Activated T-cell treated with anti-CD3 and anti-CD28 coated beads, Interleukin-2, amount 50 U/mL, for 1 hour (primary cell): ENCODE results near the gene HSH2D.
"Not testable (repeated sequence)": the region's sequence is repeated elsewhere in the genome, so short reads cannot be mapped to it uniquely, and the experiment has no call there.

Experiments used
- DNase-seq: peaks from one replicate; pipeline ENCODE4 v3.0.0-alpha.2; 2020

Gene HSH2D

DNA sequence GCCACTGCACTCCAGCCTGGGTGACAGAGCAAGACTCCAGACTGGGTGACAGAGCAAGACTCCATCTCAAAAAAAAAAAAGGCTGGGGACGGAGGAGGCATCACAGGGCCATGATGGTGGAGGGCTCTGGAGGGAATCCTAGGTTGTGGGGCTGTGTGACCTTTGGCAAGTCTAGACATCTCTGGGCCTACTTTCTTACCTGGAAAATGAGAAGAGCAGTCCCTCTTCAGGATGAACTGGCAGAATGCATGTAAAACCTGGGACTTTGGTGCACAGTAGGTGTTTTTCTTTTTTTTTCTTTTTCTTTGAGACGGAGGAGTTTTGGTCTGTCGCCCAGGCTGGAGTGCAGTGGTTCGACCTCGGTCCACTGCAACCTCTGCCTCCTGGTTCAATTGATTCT is 16.2 kb downstream of the HSH2D start:
- no peak for DNase-seq

DNA sequence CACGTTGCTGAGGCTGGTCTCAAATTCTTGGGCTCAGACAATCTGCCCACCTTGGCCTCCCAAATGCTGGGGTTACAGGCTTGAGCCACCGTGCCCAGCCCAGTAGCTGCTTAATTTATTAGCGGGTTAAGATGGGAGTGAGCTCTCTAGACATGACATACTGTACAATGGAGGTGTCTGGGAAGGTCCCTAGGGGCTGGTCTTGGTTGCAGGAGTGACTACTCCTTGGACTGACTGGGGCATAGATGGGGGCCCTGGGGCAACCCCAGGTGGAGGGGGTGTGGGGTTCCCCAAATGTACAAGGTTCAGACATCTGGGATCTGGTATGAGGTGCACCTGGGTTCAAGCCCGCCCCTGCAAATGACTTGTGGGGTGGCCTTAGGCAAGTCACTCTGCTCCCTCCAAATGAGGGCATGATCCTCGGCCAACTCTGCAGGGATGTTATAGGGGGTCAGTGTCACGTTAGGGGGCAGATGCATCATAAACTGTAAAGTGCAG is 17.0 kb downstream of the HSH2D start:
- DNase-seq: no peak

DNA sequence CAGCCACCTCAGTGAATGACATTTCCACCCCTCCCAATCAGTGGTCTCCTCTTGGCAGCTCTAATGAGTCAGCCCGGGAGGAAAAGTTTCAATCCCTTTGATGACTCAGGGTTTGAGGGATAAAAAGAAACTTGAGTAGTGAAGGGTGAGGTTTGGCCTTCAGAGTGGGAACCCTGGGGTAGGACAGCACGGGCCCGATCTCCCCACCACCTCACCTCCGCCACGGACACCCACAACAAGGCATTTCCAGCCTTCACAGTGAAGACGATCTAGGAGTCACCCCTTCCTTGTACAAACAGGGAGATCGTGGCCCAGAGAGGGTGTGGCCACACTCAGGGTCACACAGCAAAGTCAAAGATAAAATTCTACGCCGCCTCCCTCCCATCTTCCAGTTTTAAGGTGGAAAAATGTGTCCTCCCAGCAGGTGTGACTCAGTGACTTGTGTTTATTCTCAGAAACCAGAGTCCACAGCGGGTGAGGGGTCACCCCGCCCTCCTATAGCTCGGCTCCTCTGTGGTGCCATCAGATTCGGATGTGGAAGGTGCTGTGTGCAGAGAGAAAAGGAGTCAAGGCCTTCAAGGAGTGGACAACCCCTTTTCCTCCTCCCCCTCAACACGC is 17.6 kb downstream of the HSH2D start:
- DNase-seq: no peak

DNA sequence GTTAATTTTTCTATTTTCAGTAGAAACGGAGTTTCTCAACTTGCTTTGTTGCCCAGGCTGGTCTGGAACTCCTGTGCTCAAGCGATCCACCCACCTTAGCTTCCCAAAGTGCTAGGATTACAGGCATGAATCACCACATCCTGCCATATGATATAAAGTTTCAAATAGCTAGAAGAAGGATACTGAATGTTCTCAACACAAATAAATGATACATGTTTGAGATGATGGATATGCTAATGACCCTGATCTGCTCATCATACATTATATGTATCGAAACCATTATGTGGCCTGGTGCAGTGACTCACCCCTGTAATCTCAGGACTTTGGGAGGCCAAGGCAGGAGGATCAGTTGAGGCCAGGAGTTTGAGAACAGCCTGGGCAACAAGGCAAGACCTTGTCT is 18.4 kb downstream of the HSH2D start:
- DNase-seq: no peak

GRCh38 chr19:16164222-16164890 is 20.9 kb downstream of the HSH2D start:
- DNase-seq: no peak

DNA sequence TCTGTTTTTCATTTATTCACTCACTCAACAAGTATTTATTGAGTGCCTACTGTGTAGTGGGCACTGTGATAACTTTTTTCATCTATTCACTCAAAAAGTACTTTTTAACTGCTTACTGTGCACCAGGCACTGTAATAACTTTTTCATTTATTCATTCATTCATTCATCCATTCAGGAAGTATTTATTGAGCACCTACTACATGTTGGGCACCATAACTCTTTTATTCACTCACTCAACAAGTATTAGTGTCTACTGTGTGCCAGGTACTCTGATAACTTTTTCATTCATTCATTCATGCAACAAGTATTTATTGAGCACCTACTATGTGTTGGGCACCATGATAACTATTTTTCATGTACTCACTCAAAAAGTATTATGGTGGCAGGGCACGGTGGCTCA is 22.9 kb downstream of the HSH2D start:
- DNase-seq: no peak

- no peak for DNase-seq
Observed at GRCh38 chr19:16167055-16167454, 23.6 kb downstream of the HSH2D start.

GRCh38 chr19:16168465-16169081 is 25.1 kb downstream of the HSH2D start:
- no peak for DNase-seq

DNA sequence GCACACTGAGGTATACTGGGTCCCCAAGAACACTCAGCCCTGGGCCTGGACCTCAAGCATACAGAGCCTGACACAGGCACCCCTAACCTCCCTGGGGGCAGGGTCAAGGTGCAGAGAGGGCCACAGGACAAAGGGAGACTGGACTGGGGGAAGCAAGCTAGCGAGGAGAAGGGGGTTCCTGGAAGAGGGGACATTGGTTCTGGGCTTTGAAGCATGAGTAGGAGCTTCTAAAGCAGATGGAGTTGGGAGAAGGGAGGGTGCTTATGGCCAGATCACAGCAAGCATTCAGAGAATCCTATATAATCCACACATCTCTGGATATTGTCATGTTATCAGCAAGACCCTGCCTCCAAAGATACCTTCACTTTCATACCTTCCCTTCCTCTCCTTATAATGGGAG is 26.6 kb downstream of the HSH2D start:
- DNase-seq: no peak

DNA sequence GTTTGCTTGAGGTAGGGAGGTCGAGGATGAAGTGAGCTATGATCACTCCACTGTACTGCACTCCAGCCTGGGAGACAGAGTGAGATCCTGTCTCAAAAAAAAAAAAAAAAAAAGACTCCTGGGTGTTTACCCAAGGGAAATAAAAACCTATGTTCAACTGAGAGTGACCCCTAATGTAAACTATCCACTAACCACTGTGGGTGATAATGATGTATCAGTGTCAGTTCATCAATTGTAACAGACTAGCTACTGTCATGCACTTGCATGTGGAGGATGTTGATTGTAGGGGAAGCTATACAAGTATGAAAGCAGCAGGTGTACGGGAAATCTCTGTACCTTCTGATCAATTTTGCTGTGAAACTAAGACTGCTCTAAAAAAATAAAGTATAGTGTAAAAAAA is 32.5 kb downstream of the HSH2D start:
- DNase-seq: no peak

DNA sequence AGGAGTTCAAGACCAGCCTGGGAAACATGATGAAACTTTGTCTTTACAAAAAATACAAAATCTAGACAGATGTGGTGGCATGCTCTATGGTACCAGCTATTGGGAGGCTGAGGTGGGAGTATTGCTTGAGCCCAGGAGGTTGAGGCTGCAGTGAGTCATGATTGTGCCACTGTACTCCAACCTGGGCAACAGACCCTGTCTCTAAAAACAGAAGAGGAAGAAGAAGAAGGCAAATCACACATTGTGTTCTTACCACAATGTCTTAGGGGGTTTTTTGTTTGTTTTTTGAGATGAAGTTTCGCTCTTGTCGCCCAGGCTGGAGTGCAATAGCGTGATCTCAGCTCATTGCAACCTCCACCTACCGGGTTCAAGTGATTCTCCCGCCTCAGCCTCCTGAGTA is 35.4 kb downstream of the HSH2D start:
- not testable (repeated sequence) for DNase-seq

DNA sequence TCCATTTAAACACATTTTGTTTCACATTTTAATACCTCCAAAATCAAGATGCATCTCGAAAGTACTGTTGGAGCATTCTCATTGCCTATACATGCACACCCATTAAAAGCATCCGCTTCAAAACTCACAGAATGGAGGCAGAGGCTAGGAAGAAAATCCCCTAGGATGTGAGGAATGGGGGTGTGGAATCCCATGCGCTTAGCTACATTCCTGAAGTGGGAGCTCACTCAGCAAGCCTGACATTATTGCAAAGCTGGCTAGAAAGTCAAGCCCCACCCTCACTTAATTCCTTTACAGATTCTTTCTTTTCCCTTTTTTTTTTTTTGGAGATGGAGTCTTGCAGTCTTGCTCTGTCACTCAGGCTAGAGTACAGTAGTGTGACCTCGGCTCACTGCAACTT is 37.1 kb downstream of the HSH2D start:
- no peak for DNase-seq

- DNase-seq: no peak
Observed at GRCh38 chr19:16184665-16185122, 41.2 kb downstream of the HSH2D start.

DNA sequence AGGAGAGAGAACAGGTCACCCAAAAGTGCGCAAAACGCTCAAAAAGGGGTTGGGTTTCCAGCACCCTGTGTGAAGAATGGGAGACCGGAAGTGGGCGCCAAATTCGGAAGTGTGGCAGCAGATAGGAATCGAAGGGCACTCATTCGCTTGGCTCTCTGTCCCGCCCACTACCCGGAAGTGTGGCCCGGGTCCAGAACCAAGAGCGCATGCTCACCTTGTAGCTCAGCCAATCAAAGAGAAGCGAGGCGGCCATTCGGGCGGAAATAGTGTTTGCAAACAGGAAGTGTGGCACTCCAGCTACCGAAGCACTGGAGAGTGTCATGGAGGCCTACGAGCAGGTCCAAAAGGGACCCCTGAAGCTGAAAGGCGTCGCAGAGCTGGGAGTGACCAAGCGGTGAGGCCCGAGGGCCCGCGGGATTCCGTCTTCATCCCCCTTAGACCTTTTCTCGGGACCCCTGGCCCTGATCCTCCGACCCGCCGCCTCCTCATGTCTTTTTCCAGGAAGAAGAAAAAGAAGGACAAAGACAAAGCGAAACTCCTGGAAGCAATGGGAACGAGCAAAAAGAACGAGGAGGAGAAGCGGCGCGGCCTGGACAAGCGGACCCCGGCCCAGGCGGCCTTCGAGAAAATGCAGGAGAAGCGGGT is 41.8 kb downstream of the HSH2D start, which contains the start of gene FAM32A:
Gene FAM32A, plus strand, starts transcription at position 288 of the 645 bp plus-strand sequence. Its CDS starts 33 bp downstream, at position 321.
- DNase-seq: peak; percentile 98

GRCh38 chr19:16185768-16186123 is 42.3 kb downstream of the HSH2D start:
- DNase-seq: peak; percentile 50

- DNase-seq: no peak
Observed at GRCh38 chr19:16188521-16188920, 45.0 kb downstream of the HSH2D start.

GRCh38 chr19:16190198-16190597 is 46.7 kb downstream of the HSH2D start:
- DNase-seq: no peak

- no peak for DNase-seq
Observed at GRCh38 chr19:16190736-16191135, 47.3 kb downstream of the HSH2D start.

DNA sequence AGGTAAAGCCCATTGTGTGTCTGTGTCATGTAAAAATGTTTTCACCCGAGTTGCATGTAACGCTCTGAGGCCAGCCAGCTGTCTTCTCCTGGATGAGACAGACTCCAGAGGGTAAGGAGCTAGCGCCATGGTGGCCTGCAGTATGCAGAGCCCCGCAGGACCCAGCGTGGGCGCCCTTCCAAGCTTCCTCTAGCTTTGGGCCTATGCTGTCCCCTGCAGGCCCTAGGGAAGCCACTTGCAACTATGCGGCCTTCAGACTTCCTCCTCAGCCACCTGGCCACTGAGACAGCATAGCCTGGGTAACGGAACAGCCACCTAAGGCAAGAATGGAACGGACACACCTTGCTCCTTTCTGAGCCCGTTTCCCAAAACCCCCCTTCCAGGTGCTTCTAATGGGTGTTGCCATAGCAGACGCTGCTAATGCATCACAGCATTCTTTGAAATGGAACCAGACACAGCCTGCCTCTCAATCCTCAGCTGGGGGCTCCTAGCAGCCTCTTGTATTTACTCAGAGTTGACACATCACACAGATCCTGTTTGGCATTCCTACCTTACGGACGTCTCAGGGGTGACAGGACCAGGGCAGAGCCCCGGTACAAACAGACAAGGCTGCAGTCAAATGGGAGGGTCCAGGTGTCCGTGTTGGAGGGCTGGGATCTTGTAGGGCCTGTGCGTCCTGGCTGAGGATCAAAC is 47.9 kb downstream of the HSH2D start:
- no peak for DNase-seq

DNA sequence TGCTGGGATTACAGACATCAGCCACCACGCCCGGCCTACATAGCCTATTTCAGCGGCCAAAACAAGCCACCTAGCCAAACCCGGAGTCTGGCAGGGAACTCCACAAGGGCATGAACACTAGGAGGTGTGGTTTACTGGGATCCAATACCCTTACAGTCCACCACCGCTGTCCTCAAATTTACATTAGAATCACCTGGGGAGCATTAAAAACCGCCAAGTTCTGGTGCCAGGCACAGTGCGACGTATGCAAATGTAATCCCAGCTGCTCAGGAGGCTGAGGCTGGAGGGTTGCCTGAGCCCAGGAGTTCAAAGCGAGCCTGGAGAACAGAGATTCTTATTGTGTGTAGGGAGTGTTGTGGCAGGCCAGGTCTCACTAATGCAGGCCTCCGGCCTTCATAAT is 50.0 kb downstream of the HSH2D start:
- no peak for DNase-seq

DNA sequence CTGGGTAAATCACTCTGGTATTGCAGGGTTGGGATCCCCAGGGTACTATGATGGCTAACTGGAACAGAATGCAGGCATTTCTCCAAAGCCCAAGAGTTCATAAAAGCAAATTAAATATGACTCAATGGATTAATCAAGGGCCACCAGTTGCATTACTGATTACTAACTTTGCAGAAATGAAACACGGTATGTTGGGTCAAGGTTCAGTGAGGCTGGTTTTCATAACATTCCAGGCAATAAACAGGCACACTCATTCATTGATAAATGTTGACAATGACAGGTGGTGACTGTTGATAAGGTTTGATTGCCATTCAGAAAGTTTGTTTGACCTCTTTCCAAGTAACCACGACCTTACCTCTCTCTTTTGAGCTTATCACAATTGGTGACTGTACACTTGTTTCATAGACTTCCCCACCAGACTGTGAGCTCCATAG is 53.7 kb downstream of the HSH2D start:
- DNase-seq: no peak

DNA sequence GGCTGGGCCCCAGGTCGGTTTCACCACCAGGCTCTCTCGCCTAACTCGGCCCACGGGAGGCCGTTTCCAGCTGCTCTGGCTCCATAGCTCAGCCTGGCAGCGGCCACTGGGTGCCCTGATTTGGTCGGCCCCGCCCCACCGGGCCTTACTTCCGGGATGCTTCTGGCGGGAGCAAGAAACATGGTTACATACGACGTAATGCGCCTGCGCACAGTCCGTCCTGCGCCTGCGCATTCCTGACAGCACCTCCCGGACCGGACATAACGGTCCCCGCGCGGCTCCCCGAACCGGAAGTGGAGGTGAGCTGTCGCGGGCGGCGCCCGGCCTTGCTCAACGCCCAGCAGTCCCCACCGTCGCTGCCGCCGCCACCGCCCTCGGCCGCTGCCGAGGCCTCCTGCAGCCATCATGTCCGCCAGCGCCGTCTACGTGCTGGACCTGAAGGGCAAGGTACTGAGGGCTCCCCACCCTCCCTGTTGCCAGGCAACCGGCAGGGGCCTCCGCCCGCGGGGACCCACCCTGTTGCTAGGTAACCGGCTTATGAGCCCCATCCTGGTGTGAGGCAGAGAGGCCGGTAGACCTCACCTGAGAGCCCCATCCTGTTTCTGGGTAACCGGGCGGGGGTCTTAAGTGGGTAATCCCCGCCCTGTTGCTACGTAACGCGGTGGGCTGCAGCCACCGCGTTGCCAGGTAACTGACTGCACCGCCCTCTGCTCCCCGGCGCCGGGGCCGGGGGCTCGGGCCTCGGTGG is 54.3 kb downstream of the HSH2D start, which contains the start of gene AP1M1:
Gene AP1M1, plus strand, starts transcription at position 290 of the 748 bp plus-strand sequence. Its CDS starts 116 bp downstream, at position 406.
- peak; percentile 99 for DNase-seq
